PC-9 (cell line): ENCODE data around the gene TRPM5. TPM values are rescaled to one million over a fixed set of nuclear protein-coding genes. Genes with fewer than 3 reads are reported as not detected.

Experiments
- BruUV-seq: library from RNA; stranded (reverse); fragments of 400-500 nt; replicated peaks from 2 replicates; lab custom pipeline; 2021; lab: Mats Ljungman, UMichigan
- CTCF ChIA-PET: fragments of 300-600 bp; sonication (Branson Sonifier 250); formaldehyde crosslinking; loops from one replicate; lab custom pipeline; 2022; ENCODE audit warnings: antibody characterized with exemption; lab: Charles Lee
- POLR2A ChIA-PET: fragments of 300-600 bp; sonication (Branson Sonifier 250); formaldehyde crosslinking; loops from one replicate; lab custom pipeline; 2022; ENCODE audit warnings: antibody characterized with exemption; ENCODE audit not compliant: unreplicated experiment; lab: Charles Lee
- DNase-seq, 2 experiments: peaks; one replicate each; pipeline versions ENCODE4 v3.0.0 to v3.0.0-alpha.2; 2015 to 2022; ENCODE audit warnings: mixed read lengths in 1 of 2
- H2AFZ ChIP-seq: fragments of 200-600 bp; sonication (generic); 2 replicates; pipeline ENCODE4 v1.8.1; 2017; ENCODE audit warnings: antibody characterized with exemption
- H3F3A ChIP-seq: fragments of 200-600 bp; sonication (generic); 2 replicates; pipeline ENCODE4 v1.8.1; 2017; ENCODE audit warnings: antibody characterized with exemption, mild to moderate bottlenecking, low read depth; ENCODE audit not compliant: insufficient read depth
- H3K27ac ChIP-seq: fragments of 200-600 bp; sonication (generic); 2 replicates; pipeline ENCODE4 v1.6.1; 2016; ENCODE audit warnings: mixed run types
- H3K27me3 ChIP-seq: fragments of 200-600 bp; sonication (generic); 2 replicates; pipeline ENCODE4 v1.6.1; 2016; ENCODE audit warnings: low read depth, mixed run types; ENCODE audit not compliant: insufficient read depth
- H3K36me3 ChIP-seq: fragments of 200-600 bp; sonication (generic); 2 replicates; pipeline ENCODE4 v1.6.1; 2016; ENCODE audit warnings: low read depth, mixed run types
- H3K4me1 ChIP-seq: fragments of 200-600 bp; sonication (generic); replicated peaks from 2 replicates; pipeline ENCODE4 v1.6.1; 2016; ENCODE audit warnings: mixed run types; ENCODE audit not compliant: insufficient read depth
- H3K4me2 ChIP-seq: fragments of 200-600 bp; sonication (generic); 2 replicates; pipeline ENCODE4 v1.6.1; 2017; ENCODE audit warnings: mixed run types
- H3K4me3 ChIP-seq: fragments of 200-600 bp; sonication (generic); 2 replicates; pipeline ENCODE4 v1.6.1; 2016; ENCODE audit warnings: mixed run types
- H3K79me2 ChIP-seq: fragments of 200-600 bp; sonication (generic); 2 replicates; pipeline ENCODE4 v1.6.1; 2017; ENCODE audit warnings: low read depth, mixed run types
- H3K9me2 ChIP-seq: fragments of 200-600 bp; sonication (generic); 2 replicates; pipeline ENCODE4 v1.8.1; 2017; ENCODE audit warnings: mild to moderate bottlenecking; ENCODE audit not compliant: insufficient read depth
- H3K9me3 ChIP-seq: fragments of 200-600 bp; sonication (generic); 2 replicates; pipeline ENCODE4 v1.8.1; 2016; ENCODE audit warnings: low read depth; ENCODE audit not compliant: insufficient read depth
- H4K20me1 ChIP-seq: fragments of 200-600 bp; sonication (generic); 2 replicates; pipeline ENCODE4 v1.8.1; 2017; ENCODE audit not compliant: insufficient read depth
- CTCF ChIP-seq: fragments of 200-600 bp; sonication (generic); conservative IDR thresholded peaks from 2 replicates; pipeline ENCODE4 v1.6.1; 2017; ENCODE audit warnings: mixed run types, antibody characterized with exemption, mild to moderate bottlenecking, moderate library complexity
- EZH2 ChIP-seq: fragments of 200-600 bp; sonication (generic); IDR thresholded peaks from 2 replicates; pipeline ENCODE4 v1.8.0; 2017; ENCODE audit warnings: antibody characterized with exemption, low read depth
- intact Hi-C: fragments of 100-400 bp; cut with micrococcal nuclease; formaldehyde crosslinking; loops from one replicate; pipeline ENCODE4 v1.10.0; 2022; ENCODE audit not compliant: unreplicated experiment
- total RNA-seq: library from RNA; stranded (reverse); gene quantifications from 2 replicates; pipeline ENCODE4 v1.2.3, GENCODE V29; 2021

TRPM5 gene
- total RNA-seq, 1 experiment from 2014 or later: not detected

GRCh38 chr11:2453436-2453835 lies 9.1 kb upstream of the TRPM5 start:
- Histone ChIP-seq H3K4me3 (no peak overlapping the region), H2AFZ (no peak overlapping the region), H3K27ac (no peak overlapping the region), H3K4me2 (no peak overlapping the region), H3K27me3 (peaks cover 63% of the 10 kb centered on the region), H3K36me3 (no peaks in the 10 kb centered on the region), H4K20me1 (no peaks in the 10 kb centered on the region), H3K9me3 (no peaks in the 10 kb centered on the region), H3K4me1 (no peaks in the 10 kb centered on the region), H3F3A (no peaks in the 10 kb centered on the region), H3K9me2 (no peaks in the 10 kb centered on the region), H3K79me2 (no peaks in the 10 kb centered on the region)
- intact Hi-C loops: no loop called here
- BruUV-seq: no TSS peak
- POLR2A ChIA-PET: no interaction called here
- no peak for DNase-seq
- CTCF ChIA-PET: no interaction called here
- TF ChIP-seq CTCF: no peak
- no peak for TF ChIP-seq EZH2

GRCh38 chr11:2452321-2453012 lies 8.2 kb upstream of the TRPM5 start:
- TF ChIP-seq EZH2: no peak
- POLR2A ChIA-PET: no interaction called here
- no peaks in the 10 kb centered on the region for H3K4me1 ChIP-seq
- H3F3A ChIP-seq: no peaks in the 10 kb centered on the region
- no peaks in the 10 kb centered on the region for H3K9me2 ChIP-seq
- H3K27ac ChIP-seq: no peak overlapping the region
- no peaks in the 10 kb centered on the region for H3K9me3 ChIP-seq
- no peak overlapping the region for H3K4me3 ChIP-seq
- CTCF ChIA-PET: no interaction called here
- no peak overlapping the region for H2AFZ ChIP-seq
- BruUV-seq: no TSS peak
- no peaks in the 10 kb centered on the region for H3K36me3 ChIP-seq
- peaks cover 64% of the 10 kb centered on the region for H3K27me3 ChIP-seq
- intact Hi-C loops: no loop called here
- DNase-seq: no peak
- H3K4me2 ChIP-seq: no peak overlapping the region
- H3K79me2 ChIP-seq: no peaks in the 10 kb centered on the region
- no peaks in the 10 kb centered on the region for H4K20me1 ChIP-seq

- H3K4me1 ChIP-seq: no peaks in the 10 kb centered on the region
- H4K20me1 ChIP-seq: no peaks in the 10 kb centered on the region
- H3K9me3 ChIP-seq: no peaks in the 10 kb centered on the region
- H3K36me3 ChIP-seq: no peaks in the 10 kb centered on the region
- intact Hi-C loops: no loop called here
- no TSS peak for BruUV-seq
- no peak for TF ChIP-seq EZH2
- TF ChIP-seq CTCF: no peak
- H3K27ac ChIP-seq: no peak overlapping the region
- H3K4me3 ChIP-seq: no peak overlapping the region
- H2AFZ ChIP-seq: no peak overlapping the region
- no peak overlapping the region for H3K4me2 ChIP-seq
- no peaks in the 10 kb centered on the region for H3F3A ChIP-seq
- H3K27me3 ChIP-seq: peaks cover 69% of the 10 kb centered on the region
- ChIA-PET CTCF (no interaction called here), POLR2A (no interaction called here)
- no peaks in the 10 kb centered on the region for H3K79me2 ChIP-seq
- DNase-seq: no peak
- H3K9me2 ChIP-seq: no peaks in the 10 kb centered on the region
These were observed 7.6 kb upstream of the TRPM5 start for GRCh38 chr11:2451916-2452315.

GRCh38 chr11:2451336-2451735 lies 7.0 kb upstream of the TRPM5 start:
- intact Hi-C loops: no loop called here
- BruUV-seq: no TSS peak
- ChIA-PET POLR2A (no interaction called here), CTCF (no interaction called here)
- H3K36me3 ChIP-seq: no peaks in the 10 kb centered on the region
- H3K4me1 ChIP-seq: no peaks in the 10 kb centered on the region
- H3K27me3 ChIP-seq: peaks cover 69% of the 10 kb centered on the region
- H3F3A ChIP-seq: no peaks in the 10 kb centered on the region
- no peak for TF ChIP-seq CTCF
- no peak for TF ChIP-seq EZH2
- no peak overlapping the region for H3K27ac ChIP-seq
- H3K4me2 ChIP-seq: no peak overlapping the region
- no peaks in the 10 kb centered on the region for H4K20me1 ChIP-seq
- H3K9me2 ChIP-seq: no peaks in the 10 kb centered on the region
- H3K9me3 ChIP-seq: no peaks in the 10 kb centered on the region
- no peaks in the 10 kb centered on the region for H3K79me2 ChIP-seq
- H2AFZ ChIP-seq: no peak overlapping the region
- no peak for DNase-seq
- no peak overlapping the region for H3K4me3 ChIP-seq
